Activated CD8-positive, alpha-beta T cell treated with anti-CD3 and anti-CD28 coated beads for 36 hours (primary cell): ENCODE results near the gene PTGES3. TPM values are rescaled to one million over a fixed set of nuclear protein-coding genes. Genes with fewer than 3 reads are reported as not detected.

ENCODE experiments used
- ATAC-seq: fragments of 200-7000 bp; cut with Tn5 transposase; one replicate; pipeline ENCODE4 v1.10.0; 2021; ENCODE audit warnings: mild to moderate bottlenecking, moderate library complexity
- CTCF ChIA-PET: fragments of 350-600 bp; sonication (Branson Sonifier 250); formaldehyde crosslinking; loops from one replicate; lab custom pipeline; 2021; ENCODE audit warnings: antibody characterized with exemption; lab: Charles Lee
- POLR2A ChIA-PET: fragments of 350-600 bp; sonication (Branson Sonifier 250); formaldehyde crosslinking; loops from one replicate; lab custom pipeline; 2021; ENCODE audit warnings: antibody characterized with exemption; lab: Charles Lee
- DNase-seq: peaks from one replicate; pipeline ENCODE4 v3.0.0-alpha.2; 2020
- H3K27ac Mint-ChIP-seq: one replicate; pipeline ENCODE4 v1.8.0; 2021; ENCODE audit warnings: mild to moderate bottlenecking, mixed read lengths
- H3K27me3 Mint-ChIP-seq: one replicate; pipeline ENCODE4 v1.8.0; 2021; ENCODE audit warnings: mixed read lengths
- H3K36me3 Mint-ChIP-seq: one replicate; pipeline ENCODE4 v1.8.0; 2021; ENCODE audit warnings: low read depth, mixed read lengths
- H3K4me1 Mint-ChIP-seq: one replicate; pipeline ENCODE4 v1.8.0; 2021; ENCODE audit warnings: low read depth, mixed read lengths
- H3K4me3 Mint-ChIP-seq: one replicate; pipeline ENCODE4 v1.8.0; 2021; ENCODE audit warnings: mild to moderate bottlenecking, moderate library complexity, mixed read lengths
- H3K9me3 Mint-ChIP-seq: one replicate; pipeline ENCODE4 v1.8.0; 2021; ENCODE audit warnings: mixed read lengths
- CTCF ChIP-seq: fragments of 200-600 bp; IDR thresholded peaks from one replicate; pipeline ENCODE4 v1.8.0; 2022; ENCODE audit warnings: antibody characterized with exemption, mild to moderate bottlenecking
- intact Hi-C: fragments of 100-400 bp; cut with micrococcal nuclease; formaldehyde crosslinking; loops from one replicate; pipeline ENCODE4 v1.10.0; 2022
- total RNA-seq, 2 experiments: library from RNA; stranded (reverse); gene quantifications; one replicate each; pipeline ENCODE4 v1.2.3, GENCODE V29; 2021

PTGES3 gene
- total RNA-seq, 2 experiments from 2014 or later: 381 to 406 TPM

- H3K4me1 Mint-ChIP-seq: peaks cover 42% of the 10 kb centered on the region
- CTCF ChIA-PET: interaction anchor here (0.8 to 1.6 kb wide), 7 partner anchors 15 to 276 kb away, joined by 3 to 5 read pairs (median 3); no protein-coding TSS in a partner anchor
- peak; percentile 100 for DNase-seq
- peak within 1 kb of the TSS; percentile 98 for H3K4me3 Mint-ChIP-seq
- no peak for TF ChIP-seq CTCF
- H3K9me3 Mint-ChIP-seq: no peaks in the 10 kb centered on the region
- no peaks in the 10 kb centered on the region for H3K27me3 Mint-ChIP-seq
- H3K36me3 Mint-ChIP-seq: peaks cover 73% of the 10 kb centered on the region
- peak within 1 kb of the TSS; percentile 99 for H3K27ac Mint-ChIP-seq
- peak; percentile 95 for ATAC-seq
- intact Hi-C loops: loop anchor here (5.0 to 10.0 kb wide), 2 partner anchors 38 to 80 kb away; partner anchors contain the start of genes ATP5F1B and PTGES3
- POLR2A ChIA-PET: interaction anchor here (0.6 to 3.5 kb wide), 25 partner anchors 9 to 743 kb away, joined by 3 to 40 read pairs (median 5); partner anchors contain the start of genes ATP5F1B, PRIM1, PTGES3 and STAT6
Observed at GRCh38 chr12:56724972-56725722, 37.1 kb upstream of the PTGES3 start, which contains the start of gene NACA. Gene NACA, minus strand, starts transcription at chr12:56725299. Its CDS starts 778 bp downstream, at chr12:56724521.

DNA sequence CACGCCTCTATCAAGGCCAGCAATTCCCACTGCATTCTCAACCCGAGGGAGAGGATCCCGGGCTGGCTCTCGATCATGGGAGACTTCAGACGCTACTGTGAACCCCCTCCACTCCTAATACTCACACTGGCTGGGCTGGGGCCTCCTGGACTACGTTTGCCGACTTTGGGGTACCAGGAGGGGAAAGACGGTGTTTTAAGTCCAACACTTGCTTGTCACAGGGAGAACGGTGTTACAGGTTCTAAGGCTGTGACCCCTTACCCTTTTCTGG is 36.6 kb upstream of the PTGES3 start:
- Mint-ChIP-seq H3K27ac (peak overlapping the region; percentile 99), H3K4me1 (peaks cover 47% of the 10 kb centered on the region), H3K9me3 (no peaks in the 10 kb centered on the region), H3K27me3 (no peaks in the 10 kb centered on the region), H3K36me3 (peaks cover 75% of the 10 kb centered on the region), H3K4me3 (peak overlapping the region; percentile 98)
- ChIA-PET CTCF (interaction anchor here (0.8 kb wide), 1 partner anchor 88 kb away, joined by 3 read pairs; no protein-coding TSS in a partner anchor), POLR2A (interaction anchor here (1.1 to 4.3 kb wide), 6 partner anchors 8 to 79 kb away, joined by 3 to 45 read pairs (median 20); partner anchors contain the start of genes ATP5F1B and PTGES3)
- no peak for TF ChIP-seq CTCF
- DNase-seq (no peak), ATAC-seq (no peak)
- intact Hi-C loops: loop anchor here (5.0 to 10.0 kb wide), 2 partner anchors 37 to 80 kb away; partner anchors contain the start of genes ATP5F1B and PTGES3

GRCh38 chr12:56723889-56724700 is 36.0 kb upstream of the PTGES3 start:
- Mint-ChIP-seq H3K4me3 (peak overlapping the region; percentile 98), H3K9me3 (no peaks in the 10 kb centered on the region), H3K36me3 (peaks cover 76% of the 10 kb centered on the region), H3K27ac (peak overlapping the region; percentile 99), H3K27me3 (no peaks in the 10 kb centered on the region), H3K4me1 (peaks cover 53% of the 10 kb centered on the region)
- POLR2A ChIA-PET: interaction anchor here (0.9 to 4.3 kb wide), 5 partner anchors 19 to 89 kb away, joined by 3 to 45 read pairs (median 3); partner anchors contain the start of genes PRIM1 and PTGES3
- DNase-seq: peak; percentile 27
- TF ChIP-seq CTCF: no peak
- intact Hi-C loops: loop anchor here (5.0 to 10.0 kb wide), 2 partner anchors 37 to 79 kb away; partner anchors contain the start of genes ATP5F1B and PTGES3
- no peak for ATAC-seq
- CTCF ChIA-PET: interaction anchor here (0.8 kb wide), 1 partner anchor 88 kb away, joined by 3 read pairs; no protein-coding TSS in a partner anchor

GRCh38 chr12:56723352-56723751 is 35.3 kb upstream of the PTGES3 start:
- no peak for ATAC-seq
- peak overlapping the region; percentile 99 for H3K27ac Mint-ChIP-seq
- no peak for TF ChIP-seq CTCF
- H3K4me1 Mint-ChIP-seq: peaks cover 58% of the 10 kb centered on the region
- H3K27me3 Mint-ChIP-seq: no peaks in the 10 kb centered on the region
- no peaks in the 10 kb centered on the region for H3K9me3 Mint-ChIP-seq
- no peak for DNase-seq
- CTCF ChIA-PET: no interaction called here
- H3K4me3 Mint-ChIP-seq: peak overlapping the region; percentile 98
- H3K36me3 Mint-ChIP-seq: peaks cover 81% of the 10 kb centered on the region
- POLR2A ChIA-PET: interaction anchor here (0.6 to 4.3 kb wide), 9 partner anchors 11 to 98 kb away, joined by 3 to 45 read pairs (median 4); partner anchors contain the start of genes ATP5F1B, PRIM1 and PTGES3
- intact Hi-C loops: loop anchor here (5.0 to 10.0 kb wide), 2 partner anchors 36 to 79 kb away; partner anchors contain the start of genes ATP5F1B and PTGES3
